ENCODE results near the gene LRRC8E. TPM values are rescaled to one million over a fixed set of nuclear protein-coding genes. Genes with fewer than 3 reads are reported as not detected.

LRRC8E gene
- total and polyA plus RNA-seq, 2 donors from 2014 or later (not counting 2 experiments from before 2014, with no cell fraction given), result 5.7 to 8.2 TPM

Other genes with a start within 250 kb of the LRRC8E start
- not detected in 2 replicates for gene RETN, start 219.5 kb upstream of the LRRC8E start, total RNA-seq
- not detected in 2 replicates for gene RETN, start 219.5 kb upstream of the LRRC8E start, polyA plus RNA-seq
- gene MCEMP1, start 211.4 kb upstream of the LRRC8E start, total RNA-seq, result not detected in 2 replicates
- not detected in 2 replicates for gene MCEMP1, start 211.4 kb upstream of the LRRC8E start, polyA plus RNA-seq
- gene TRAPPC5, start 207.7 kb upstream of the LRRC8E start, total RNA-seq, result 142 and 170 TPM in 2 replicates
- 139 and 181 TPM in 2 replicates for gene TRAPPC5, start 207.7 kb upstream of the LRRC8E start, polyA plus RNA-seq
- not detected in 2 replicates for gene FCER2, start 186.4 kb upstream of the LRRC8E start, total RNA-seq
- not detected in 2 replicates for gene FCER2, start 186.4 kb upstream of the LRRC8E start, polyA plus RNA-seq
- gene CLEC4G, start 156.4 kb upstream of the LRRC8E start, total RNA-seq, result not detected in 2 replicates
- not detected in 2 replicates for gene CLEC4G, start 156.4 kb upstream of the LRRC8E start, polyA plus RNA-seq
- gene CD209, start 141.0 kb upstream of the LRRC8E start, total RNA-seq, result not detected in 2 replicates
- not detected in 2 replicates for gene CD209, start 141.0 kb upstream of the LRRC8E start, polyA plus RNA-seq
- gene CLEC4M, start 125.3 kb upstream of the LRRC8E start, total RNA-seq, result not detected in 2 replicates
- not detected in 2 replicates for gene CLEC4M, start 125.3 kb upstream of the LRRC8E start, polyA plus RNA-seq
- 11.4 and 13.7 TPM in 2 replicates for gene EVI5L, start 58.3 kb upstream of the LRRC8E start, total RNA-seq
- gene EVI5L, start 58.3 kb upstream of the LRRC8E start, polyA plus RNA-seq, result 9.8 and 11.5 TPM in 2 replicates
- gene PRR36, start 14.1 kb upstream of the LRRC8E start, total RNA-seq, result 0.03 TPM in 1 of 2 replicates, not detected in the other
- gene PRR36, start 14.1 kb upstream of the LRRC8E start, polyA plus RNA-seq, result 0.02 and 0.03 TPM in 2 replicates
- 12.7 and 13.5 TPM in 2 replicates for gene MAP2K7, start 15.4 kb downstream of the LRRC8E start, total RNA-seq
- gene MAP2K7, start 15.4 kb downstream of the LRRC8E start, polyA plus RNA-seq, result 15.6 and 18.3 TPM in 2 replicates
- 2.1 and 2.5 TPM in 2 replicates for gene TGFBR3L, start 26.3 kb downstream of the LRRC8E start, total RNA-seq
- 3.6 and 5.0 TPM in 2 replicates for gene TGFBR3L, start 26.3 kb downstream of the LRRC8E start, polyA plus RNA-seq
- gene SNAPC2, start 31.8 kb downstream of the LRRC8E start, total RNA-seq, result 22.5 and 22.7 TPM in 2 replicates
- gene SNAPC2, start 31.8 kb downstream of the LRRC8E start, polyA plus RNA-seq, result 30.6 and 32.0 TPM in 2 replicates
- gene CTXN1, start 37.6 kb downstream of the LRRC8E start, total RNA-seq, result 1.5 and 1.7 TPM in 2 replicates
- 5.1 and 6.4 TPM in 2 replicates for gene CTXN1, start 37.6 kb downstream of the LRRC8E start, polyA plus RNA-seq
- 63.0 and 67.5 TPM in 2 replicates for gene TIMM44, start 55.2 kb downstream of the LRRC8E start, total RNA-seq
- gene TIMM44, start 55.2 kb downstream of the LRRC8E start, polyA plus RNA-seq, result 50.0 and 53.9 TPM in 2 replicates
- gene ELAVL1, start 117.1 kb downstream of the LRRC8E start, total RNA-seq, result 79.7 and 85.2 TPM in 2 replicates
- 53.5 and 62.5 TPM in 2 replicates for gene ELAVL1, start 117.1 kb downstream of the LRRC8E start, polyA plus RNA-seq
- not detected in 2 replicates for gene CCL25, start 164.2 kb downstream of the LRRC8E start, total RNA-seq
- gene CCL25, start 164.2 kb downstream of the LRRC8E start, polyA plus RNA-seq, result not detected in 2 replicates

Measured in foreskin keratinocyte (primary cell).